NCI-H146 treated with DMSO at 0.1 percent for 48 hours (cell line): ENCODE results near the gene ZFPM1.

Source experiments
- DNase-seq: peaks from one replicate; lab custom pipeline; 2025; ENCODE audit not compliant: unreplicated experiment; lab: John Stamatoyannopoulos, UW

Gene ZFPM1

GRCh38 chr16:88536971-88537751 lies 84.1 kb downstream of the ZFPM1 start:
- DNase-seq: no peak

GRCh38 chr16:88537859-88538258 lies 84.8 kb downstream of the ZFPM1 start:
- no peak for DNase-seq

- DNase-seq: no peak
These were observed 85.4 kb downstream of the ZFPM1 start for GRCh38 chr16:88538366-88539060.

GRCh38 chr16:88539261-88539651 lies 86.2 kb downstream of the ZFPM1 start:
- DNase-seq: no peak

GRCh38 chr16:88539652-88540345 lies 86.7 kb downstream of the ZFPM1 start:
- DNase-seq: no peak

GRCh38 chr16:88540346-88540977 lies 87.4 kb downstream of the ZFPM1 start:
- DNase-seq: no peak

GRCh38 chr16:88541831-88542616 lies 88.9 kb downstream of the ZFPM1 start:
- DNase-seq: no peak

GRCh38 chr16:88543230-88543813 lies 90.2 kb downstream of the ZFPM1 start:
- DNase-seq: no peak

GRCh38 chr16:88545781-88546180 lies 92.7 kb downstream of the ZFPM1 start:
- no peak for DNase-seq

- DNase-seq: no peak
These were observed 95.2 kb downstream of the ZFPM1 start for GRCh38 chr16:88548131-88548874.

- peak; percentile 4 for DNase-seq
These were observed 95.9 kb downstream of the ZFPM1 start for GRCh38 chr16:88548985-88549384.

GRCh38 chr16:88549671-88550245 lies 96.7 kb downstream of the ZFPM1 start:
- no peak for DNase-seq

- DNase-seq: no peak
These were observed 97.2 kb downstream of the ZFPM1 start for GRCh38 chr16:88550246-88550661.

GRCh38 chr16:88552166-88552565 lies 99.1 kb downstream of the ZFPM1 start:
- DNase-seq: no peak

- no peak for DNase-seq
These were observed 99.7 kb downstream of the ZFPM1 start for GRCh38 chr16:88552815-88553214.

GRCh38 chr16:88553739-88554138 lies 100.7 kb downstream of the ZFPM1 start:
- DNase-seq: no peak

GRCh38 chr16:88554711-88555264 lies 101.7 kb downstream of the ZFPM1 start:
- DNase-seq: no peak

GRCh38 chr16:88556294-88556988 lies 103.4 kb downstream of the ZFPM1 start:
- no peak for DNase-seq
